Measurements from ENCODE around the gene SLC35B4. TPM values are rescaled to one million over a fixed set of nuclear protein-coding genes. Genes with fewer than 3 reads are reported as not detected.

SLC35B4 gene
- total RNA-seq, 4 donors from 2014 or later: 6.5 to 20.5 (median 14.6) TPM

GRCh38 chr7:134284011-134284410 is 32.7 kb downstream of the SLC35B4 start:
- H3K4me3 ChIP-seq: no peak overlapping the region
- H3K27ac ChIP-seq: no peak overlapping the region
- peaks cover 0 to 5% of the 10 kb centered on the region in 2 donors for H3K4me1 ChIP-seq
- intact Hi-C loops (cut with DNase I; ENCODE audit: low total_unique reads): no loop called here
- TF ChIP-seq POLR2A (IDR thresholded peaks at IDR 0.05) (no peak), CTCF (IDR thresholded peaks at IDR 0.05) (no peak)
- no peaks in the 10 kb centered on the region for H3K36me3 ChIP-seq
- no peaks in the 10 kb centered on the region for H3K27me3 ChIP-seq
- DNase-seq: no peak
- H3K9me3 ChIP-seq: no peaks in the 10 kb centered on the region

GRCh38 chr7:134280508-134280907 is 36.2 kb downstream of the SLC35B4 start:
- TF ChIP-seq CTCF (IDR thresholded peaks at IDR 0.05): no peak
- no peak for TF ChIP-seq POLR2A (IDR thresholded peaks at IDR 0.05)
- intact Hi-C loops (cut with DNase I; ENCODE audit: low total_unique reads): no loop called here
- H3K4me3 ChIP-seq: no peak overlapping the region
- H3K4me1 ChIP-seq: no peaks in the 10 kb centered on the region
- no peaks in the 10 kb centered on the region for H3K36me3 ChIP-seq
- H3K27ac ChIP-seq: no peak overlapping the region
- H3K27me3 ChIP-seq: no peaks in the 10 kb centered on the region
- no peak for DNase-seq
- no peaks in the 10 kb centered on the region for H3K9me3 ChIP-seq

GRCh38 chr7:134279898-134280297 is 36.8 kb downstream of the SLC35B4 start:
- Histone ChIP-seq H3K36me3 (no peaks in the 10 kb centered on the region), H3K27me3 (no peaks in the 10 kb centered on the region), H3K9me3 (no peaks in the 10 kb centered on the region), H3K4me1 (no peaks in the 10 kb centered on the region), H3K4me3 (no peak overlapping the region), H3K27ac (no peak overlapping the region)
- DNase-seq: no peak
- intact Hi-C loops (cut with DNase I; ENCODE audit: low total_unique reads): no loop called here
- TF ChIP-seq POLR2A (IDR thresholded peaks at IDR 0.05): no peak
- no peak for TF ChIP-seq CTCF (IDR thresholded peaks at IDR 0.05)

DNA sequence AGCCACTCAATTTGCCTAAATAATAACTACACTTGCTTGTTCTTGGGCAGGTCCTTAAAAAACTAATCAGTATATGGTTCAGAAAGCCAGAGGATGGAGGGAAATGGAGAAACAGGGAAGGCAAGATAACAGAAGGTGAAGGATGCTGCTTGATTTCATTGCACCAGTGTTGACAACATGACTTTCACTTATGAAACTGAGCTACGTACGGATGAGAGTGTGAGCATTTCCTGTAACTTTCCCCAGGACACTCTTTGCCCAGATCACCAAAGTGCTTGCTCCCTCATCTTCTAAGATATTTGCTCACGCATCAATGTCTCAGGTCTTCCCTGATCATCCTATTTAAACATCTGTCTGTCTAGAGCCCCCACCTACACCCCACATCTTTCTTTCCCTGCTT is 37.4 kb downstream of the SLC35B4 start:
- intact Hi-C loops (cut with DNase I; ENCODE audit: low total_unique reads): no loop called here
- no peaks in the 10 kb centered on the region for H3K4me1 ChIP-seq
- no peak overlapping the region for H3K4me3 ChIP-seq
- DNase-seq: no peak
- no peaks in the 10 kb centered on the region for H3K36me3 ChIP-seq
- no peaks in the 10 kb centered on the region for H3K27me3 ChIP-seq
- no peak overlapping the region for H3K27ac ChIP-seq
- TF ChIP-seq POLR2A (IDR thresholded peaks at IDR 0.05) (no peak), CTCF (IDR thresholded peaks at IDR 0.05) (no peak)
- no peaks in the 10 kb centered on the region for H3K9me3 ChIP-seq

DNA sequence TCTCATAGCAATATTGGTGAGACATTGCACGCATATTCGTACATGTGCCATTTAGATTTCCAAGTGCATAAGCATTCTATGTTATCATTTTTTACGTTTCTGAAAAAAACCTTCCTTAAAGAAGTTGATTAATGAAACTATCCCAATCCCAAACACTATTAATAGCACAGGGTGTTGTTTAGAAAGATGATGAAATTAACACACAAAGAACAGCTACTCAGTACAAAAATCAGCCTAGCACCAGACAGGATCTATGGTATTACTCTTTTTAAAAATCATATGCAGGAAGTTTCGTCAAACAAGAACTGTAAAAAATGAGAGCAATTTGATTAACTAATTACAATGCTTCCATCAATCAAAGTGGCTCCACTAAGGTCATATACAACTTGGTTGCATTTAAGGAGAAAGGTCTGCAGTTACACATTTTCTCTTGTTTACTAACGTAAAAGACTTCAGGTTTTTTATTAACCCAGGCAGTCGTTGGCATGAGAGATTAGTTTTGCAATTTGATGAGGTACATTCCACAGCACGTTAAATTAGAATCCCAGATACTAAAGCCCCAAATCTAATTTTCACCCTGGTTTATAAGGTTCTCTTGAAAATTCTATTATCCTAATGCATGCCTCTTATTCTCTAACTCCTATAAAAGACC is 38.1 kb downstream of the SLC35B4 start:
- intact Hi-C loops (cut with DNase I; ENCODE audit: low total_unique reads): no loop called here

More for the DNA sequence above, 38.1 kb downstream of the SLC35B4 start:
- H3K27ac ChIP-seq: no peak overlapping the region
- no peaks in the 10 kb centered on the region for H3K9me3 ChIP-seq
- H3K27me3 ChIP-seq: no peaks in the 10 kb centered on the region
- TF ChIP-seq POLR2A (IDR thresholded peaks at IDR 0.05) (no peak), CTCF (IDR thresholded peaks at IDR 0.05) (no peak)
- no peaks in the 10 kb centered on the region for H3K4me1 ChIP-seq
- no peak overlapping the region for H3K4me3 ChIP-seq
- no peak for DNase-seq
- no peaks in the 10 kb centered on the region for H3K36me3 ChIP-seq

Data from uterus (tissue), 4 donors.